ENCODE measurements around the gene TMEM151B. TPM values are rescaled to one million over a fixed set of nuclear protein-coding genes. Genes with fewer than 3 reads are reported as not detected.

TMEM151B gene
- total RNA-seq, 1 experiment from 2014 or later = not detected

DNA sequence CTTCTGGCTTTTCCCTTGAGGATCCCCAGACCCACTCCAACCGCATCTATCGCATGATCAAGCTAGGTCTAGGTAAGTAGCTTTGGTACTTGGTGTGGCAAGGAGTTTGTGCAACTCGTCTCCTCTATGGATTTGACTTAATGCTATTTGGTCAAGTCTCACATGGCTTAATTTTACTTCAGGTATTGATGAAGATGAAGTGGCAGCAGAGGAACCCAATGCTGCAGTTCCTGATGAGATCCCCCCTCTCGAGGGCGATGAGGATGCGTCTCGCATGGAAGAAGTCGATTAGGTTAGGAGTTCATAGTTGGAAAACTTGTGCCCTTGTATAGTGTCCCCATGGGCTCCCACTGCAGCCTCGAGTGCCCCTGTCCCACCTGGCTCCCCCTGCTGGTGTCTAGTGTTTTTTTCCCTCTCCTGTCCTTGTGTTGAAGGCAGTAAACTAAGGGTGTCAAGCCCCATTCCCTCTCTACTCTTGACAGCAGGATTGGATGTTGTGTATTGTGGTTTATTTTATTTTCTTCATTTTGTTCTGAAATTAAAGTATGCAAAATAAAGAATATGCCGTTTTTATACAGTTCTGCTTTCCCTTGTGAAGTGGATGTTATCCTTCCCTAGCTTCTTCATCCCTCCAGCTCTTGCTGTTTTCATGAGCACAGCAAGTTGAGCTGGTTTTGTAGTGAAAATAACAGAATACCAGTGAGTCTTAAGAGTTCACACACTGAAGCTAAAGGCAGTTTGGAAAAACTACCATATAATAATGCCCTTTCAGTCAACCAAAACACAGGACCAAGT is 16.7 kb upstream of the TMEM151B start:
- Mint-ChIP-seq H3K27me3 (ENCODE audit: insufficient read depth, unreplicated experiment) (no peaks in the 10 kb centered on the region), H3K4me1 (ENCODE audit: low read depth, unreplicated experiment) (peaks cover 35% of the 10 kb centered on the region), H3K4me3 (ENCODE audit: unreplicated experiment) (no peak overlapping the region), H3K36me3 (ENCODE audit: insufficient read depth, unreplicated experiment) (peaks cover 100% of the 10 kb centered on the region), H3K27ac (ENCODE audit: unreplicated experiment) (no peak overlapping the region), H3K9me3 (ENCODE audit: unreplicated experiment) (no peaks in the 10 kb centered on the region)
- peak; percentile 80 to 84 for DNase-seq
- Histone ChIP-seq H3K4me1 (peaks cover 18% of the 10 kb centered on the region), H3K27me3 (replicated peaks; ENCODE audit: control insufficient read depth, insufficient read depth, low read length) (no peaks in the 10 kb centered on the region), H3K4me3 (ENCODE audit: low read depth, low read length) (no peak overlapping the region), H3K9me3 (no peaks in the 10 kb centered on the region), H3K36me3 (ENCODE audit: control insufficient read depth, insufficient read depth, low read length) (peaks cover 14% of the 10 kb centered on the region)
- BruUV-seq (replicated peaks) = TSS peak; percentile 3
- ChIA-PET POLR2A (interaction anchor here (0.5 kb wide), 1 partner anchor 30 kb away, joined by 5 read pairs; no protein-coding TSS in a partner anchor), CTCF (interaction anchor here (1.5 to 1.9 kb wide), 2 partner anchors 29 to 81 kb away, joined by 3 to 6 read pairs; partner anchors contain the start of gene SLC29A1)
- TF ChIP-seq CTCF (IDR thresholded peaks at IDR 0.05; ENCODE audit: insufficient read depth in 1 of 2, low read depth in 1 of 2, low read length in 1 of 2, severe bottlenecking in 1 of 2, unreplicated experiment in 1 of 2) = peak; percentile 59 to 75
- intact Hi-C loops (cut with micrococcal nuclease; ENCODE audit: unreplicated experiment) = no loop called here

- no peak overlapping the region for H3K4me3 Mint-ChIP-seq (ENCODE audit: unreplicated experiment)
- TSS peak; percentile 30 for BruUV-seq (replicated peaks)
- no peak overlapping the region for H3K4me3 ChIP-seq (ENCODE audit: low read depth, low read length)
- POLR2A ChIA-PET = interaction anchor here (0.5 kb wide), 1 partner anchor 31 kb away, joined by 5 read pairs; no protein-coding TSS in a partner anchor
- peaks cover 35% of the 10 kb centered on the region for H3K4me1 Mint-ChIP-seq (ENCODE audit: low read depth, unreplicated experiment)
- no peaks in the 10 kb centered on the region for H3K27me3 Mint-ChIP-seq (ENCODE audit: insufficient read depth, unreplicated experiment)
- H3K27ac Mint-ChIP-seq (ENCODE audit: unreplicated experiment) = peak overlapping the region; percentile 42
- H3K27me3 ChIP-seq (replicated peaks; ENCODE audit: control insufficient read depth, insufficient read depth, low read length) = no peaks in the 10 kb centered on the region
- H3K4me1 ChIP-seq = peaks cover 11% of the 10 kb centered on the region
- peaks cover 14% of the 10 kb centered on the region for H3K36me3 ChIP-seq (ENCODE audit: control insufficient read depth, insufficient read depth, low read length)
- peaks cover 91% of the 10 kb centered on the region for H3K36me3 Mint-ChIP-seq (ENCODE audit: insufficient read depth, unreplicated experiment)
- no peaks in the 10 kb centered on the region for H3K9me3 ChIP-seq
- no peaks in the 10 kb centered on the region for H3K9me3 Mint-ChIP-seq (ENCODE audit: unreplicated experiment)
- no peak for DNase-seq
- intact Hi-C loops (cut with micrococcal nuclease; ENCODE audit: unreplicated experiment) = no loop called here
- TF ChIP-seq CTCF (IDR thresholded peaks at IDR 0.05; ENCODE audit: insufficient read depth in 1 of 2, low read depth in 1 of 2, low read length in 1 of 2, severe bottlenecking in 1 of 2, unreplicated experiment in 1 of 2) = no peak
- CTCF ChIA-PET = interaction anchor here (0.6 to 3.4 kb wide), 5 partner anchors 15 to 158 kb away, joined by 3 to 18 read pairs (median 3); partner anchors contain the start of genes SLC29A1 and TMEM151B
These were observed 15.8 kb upstream of the TMEM151B start for GRCh38 chr6:44254191-44255104.
